NCI-H2227 (cell line): ENCODE measurements around the gene C2CD4D.
"Not testable (repeated sequence)": the region's sequence is repeated elsewhere in the genome, so short reads cannot be mapped to it uniquely, and the experiment has no call there.

ENCODE experiments used
- DNase-seq: peaks from one replicate; lab custom pipeline; 2025; ENCODE audit not compliant: unreplicated experiment; lab: John Stamatoyannopoulos, UW

The C2CD4D gene

DNA sequence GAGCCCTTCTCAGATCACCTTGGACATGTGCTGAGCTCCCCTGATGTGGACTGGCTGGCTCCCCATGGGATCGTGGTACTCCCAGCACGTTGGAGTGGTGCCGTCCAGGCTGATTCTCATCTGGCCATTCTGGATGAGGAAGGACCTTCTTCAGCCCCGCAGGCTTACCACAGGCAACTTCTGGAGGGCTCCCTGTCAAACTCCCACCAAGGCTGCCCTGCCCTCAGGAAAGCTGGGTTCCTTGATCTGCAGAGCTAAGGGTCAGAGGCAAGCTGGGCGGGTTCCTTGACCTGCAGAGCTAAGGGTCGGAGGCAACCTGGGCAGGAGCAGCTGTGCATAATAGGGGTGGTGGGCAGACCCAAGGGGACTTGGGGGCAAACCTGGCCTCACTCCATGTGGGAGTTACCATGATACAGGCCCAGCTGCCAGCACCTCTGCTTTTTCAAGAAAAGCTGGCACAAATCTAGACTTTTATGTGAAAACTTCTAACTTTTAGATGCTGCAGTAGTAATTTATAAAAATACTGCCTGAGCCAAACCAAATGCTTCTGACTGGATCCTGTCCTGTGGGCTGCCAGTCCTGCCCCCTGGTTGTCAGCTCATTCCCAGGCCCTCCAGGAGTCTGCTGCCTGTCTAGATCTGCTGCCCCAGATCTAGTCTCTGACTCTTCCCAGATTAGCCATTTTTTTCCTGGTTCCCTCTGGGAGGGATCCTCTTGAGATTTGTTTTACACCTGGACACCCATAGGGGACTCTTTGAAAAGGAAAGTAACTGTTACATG lies 19.5 kb upstream of the C2CD4D start:
- no peak for DNase-seq

DNA sequence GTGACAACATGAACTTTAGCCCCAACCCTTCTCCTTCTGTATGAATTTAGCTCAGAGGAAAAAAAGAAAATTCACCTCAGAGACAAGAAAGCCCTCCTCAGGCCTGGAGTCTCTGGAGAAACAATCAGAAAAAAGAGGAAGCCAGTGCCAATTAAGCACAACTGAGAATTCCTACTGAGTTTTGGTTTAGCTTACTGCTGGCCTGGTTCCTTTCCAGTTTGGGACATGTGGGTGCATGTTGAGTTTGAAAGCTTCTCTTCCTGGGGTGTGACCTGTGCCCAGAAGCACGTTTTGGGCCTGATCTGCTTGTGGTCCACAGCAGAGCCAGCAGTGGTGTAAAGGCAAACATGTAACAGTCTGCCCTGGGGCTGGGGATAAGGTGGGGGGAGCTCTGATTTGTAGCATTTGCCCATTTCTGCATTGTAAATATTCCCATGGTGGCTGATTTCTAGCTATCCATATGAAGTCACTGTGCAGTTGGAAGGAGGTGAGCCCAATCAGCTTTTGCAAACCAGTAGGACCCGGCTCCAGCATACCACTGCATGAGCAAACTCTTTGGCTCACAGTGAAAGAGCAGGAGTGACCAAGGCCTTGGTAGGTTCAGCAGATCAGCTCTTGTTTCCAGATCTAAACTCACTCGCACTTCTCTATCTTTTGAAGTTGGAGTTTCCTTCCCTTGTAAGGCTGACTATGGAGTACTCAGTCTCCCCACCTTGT lies 18.6 kb upstream of the C2CD4D start:
- no peak for DNase-seq

GRCh38 chr1:151855933-151856332 lies 16.3 kb upstream of the C2CD4D start:
- peak; percentile 12 for DNase-seq

DNA sequence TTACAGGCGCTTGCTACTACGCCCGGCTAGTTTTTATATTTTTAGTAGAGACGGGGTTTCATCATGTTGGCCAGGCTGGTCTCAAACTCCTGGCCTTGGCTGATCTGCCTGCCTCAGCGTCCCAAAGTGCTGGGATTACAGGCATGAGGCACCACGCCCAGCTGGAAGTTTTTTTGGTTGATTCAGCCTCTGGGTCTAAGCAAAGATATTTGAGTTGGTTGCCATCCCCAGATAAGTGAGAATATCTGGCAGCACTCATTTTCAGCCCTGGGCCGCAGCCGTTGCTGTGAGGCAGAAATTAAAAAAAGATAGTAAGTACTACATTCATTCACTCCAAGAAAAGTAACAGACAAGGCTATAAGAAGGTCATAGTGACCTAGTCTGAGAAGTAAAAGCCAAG lies 15.9 kb upstream of the C2CD4D start:
- DNase-seq: not testable (repeated sequence)

- no peak for DNase-seq
These were observed 15.0 kb upstream of the C2CD4D start for GRCh38 chr1:151854658-151855057.

GRCh38 chr1:151853411-151853943 lies 13.9 kb upstream of the C2CD4D start, which contains the start of gene THEM5:
Gene THEM5 (minus strand): TSS chr1:151853712. CDS start chr1:151853565, 147 bp downstream.
- DNase-seq: no peak

GRCh38 chr1:151852733-151853132 lies 13.1 kb upstream of the C2CD4D start:
- no peak for DNase-seq

- no peak for DNase-seq
These were observed 12.3 kb upstream of the C2CD4D start for GRCh38 chr1:151851886-151852285.

DNA sequence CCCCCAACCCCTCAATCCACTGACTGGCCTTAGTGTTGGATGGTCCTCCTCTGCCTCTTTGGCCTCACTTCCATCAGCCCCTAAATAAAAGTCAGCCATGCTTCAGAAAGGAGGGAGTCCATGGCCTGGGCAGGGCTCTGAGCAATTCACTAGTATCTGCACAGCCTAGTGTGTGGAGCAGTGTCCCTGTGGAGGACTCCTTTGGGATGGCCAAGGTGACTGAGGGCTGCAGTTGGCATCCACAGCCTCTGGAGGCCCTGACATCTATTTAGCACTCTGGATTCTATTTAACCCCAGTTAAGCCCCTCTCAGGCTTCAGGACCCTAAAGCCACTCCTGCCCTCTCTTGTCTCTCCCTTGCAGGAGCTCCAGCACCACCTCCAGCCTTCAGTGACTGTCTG lies 10.3 kb upstream of the C2CD4D start:
- DNase-seq: no peak

DNA sequence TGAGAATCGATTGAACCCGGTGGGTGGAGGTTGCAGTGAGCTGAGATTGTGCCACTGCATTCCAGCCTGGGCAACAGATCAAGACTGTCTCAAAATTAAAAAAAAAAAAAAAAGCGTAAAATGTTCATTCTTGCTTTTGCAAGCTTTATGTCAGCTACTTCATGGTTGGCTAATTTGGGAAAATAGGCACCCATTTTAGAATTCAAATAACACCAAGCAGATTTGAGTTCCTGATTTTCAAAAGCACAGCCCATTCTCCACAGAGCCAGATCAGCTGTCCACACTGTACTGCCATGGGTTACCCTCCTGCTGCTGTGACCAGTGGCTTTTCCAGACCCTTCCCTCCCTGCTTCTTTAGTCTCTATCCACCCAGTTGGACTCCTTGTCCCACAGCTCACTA lies 9.5 kb upstream of the C2CD4D start:
- no peak for DNase-seq

DNA sequence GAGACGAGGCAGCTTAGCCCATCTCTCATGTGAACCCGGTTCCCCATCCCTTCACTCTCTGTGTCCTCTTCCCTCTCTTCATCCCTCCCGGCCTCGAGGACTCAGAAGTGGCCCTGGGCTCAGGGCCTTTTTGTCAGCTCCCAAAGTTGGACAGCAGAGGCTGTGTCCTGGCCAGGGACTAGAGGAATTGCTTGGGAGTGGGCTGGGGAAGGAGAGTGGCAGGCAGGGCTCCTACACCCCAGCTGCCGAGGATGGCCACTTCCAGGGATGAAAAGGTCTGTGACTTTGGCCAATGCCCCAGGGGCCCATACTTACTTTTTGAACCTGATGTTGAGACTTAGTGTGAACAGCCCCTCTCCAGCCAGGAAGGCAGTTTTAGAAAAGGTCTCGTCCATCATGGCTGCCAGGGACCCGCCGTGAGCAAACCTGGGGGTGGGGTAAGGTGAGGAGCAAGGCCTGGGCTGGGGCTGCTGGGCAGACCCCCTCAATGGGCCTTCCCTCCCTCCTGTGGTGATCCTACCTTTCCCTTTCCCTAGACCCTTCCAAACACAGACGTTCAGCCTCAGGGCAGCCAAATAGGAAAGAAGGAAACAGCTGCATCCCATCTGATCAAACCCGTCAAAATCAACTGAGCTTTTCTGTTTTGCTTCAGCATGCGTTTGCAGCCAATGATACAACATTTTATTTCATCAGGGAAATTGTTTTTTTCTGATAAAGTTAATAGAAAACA lies 8.4 kb upstream of the C2CD4D start:
- DNase-seq: no peak

DNA sequence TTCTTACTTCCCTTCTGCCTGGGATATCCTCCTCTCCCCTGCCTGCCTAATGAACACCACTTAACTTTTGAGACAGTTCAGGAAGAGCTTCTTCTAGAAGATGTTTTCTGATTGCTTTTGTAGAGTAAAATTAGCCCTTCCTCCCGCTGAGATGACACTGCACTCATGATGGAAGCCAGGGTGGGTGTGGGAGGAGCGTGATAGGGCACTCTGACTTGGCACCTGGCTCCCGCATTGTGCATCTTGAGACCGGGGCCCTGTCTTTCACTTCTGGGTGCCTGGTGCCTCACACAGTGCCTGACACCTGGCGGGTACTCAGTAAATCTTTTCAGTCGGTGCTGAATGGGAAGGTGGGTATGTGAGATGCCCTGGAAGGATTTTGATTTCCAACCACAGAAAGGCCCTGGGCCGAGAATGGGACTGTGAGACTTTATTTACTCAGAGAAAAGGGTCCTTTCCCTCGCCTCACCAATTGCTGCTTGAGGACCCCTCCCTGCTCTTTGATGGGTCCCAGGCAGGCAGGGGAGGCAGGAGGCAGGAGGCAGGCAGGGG lies 7.1 kb upstream of the C2CD4D start:
- no peak for DNase-seq

- DNase-seq: no peak
These were observed 6.5 kb upstream of the C2CD4D start for GRCh38 chr1:151846062-151846568.

DNA sequence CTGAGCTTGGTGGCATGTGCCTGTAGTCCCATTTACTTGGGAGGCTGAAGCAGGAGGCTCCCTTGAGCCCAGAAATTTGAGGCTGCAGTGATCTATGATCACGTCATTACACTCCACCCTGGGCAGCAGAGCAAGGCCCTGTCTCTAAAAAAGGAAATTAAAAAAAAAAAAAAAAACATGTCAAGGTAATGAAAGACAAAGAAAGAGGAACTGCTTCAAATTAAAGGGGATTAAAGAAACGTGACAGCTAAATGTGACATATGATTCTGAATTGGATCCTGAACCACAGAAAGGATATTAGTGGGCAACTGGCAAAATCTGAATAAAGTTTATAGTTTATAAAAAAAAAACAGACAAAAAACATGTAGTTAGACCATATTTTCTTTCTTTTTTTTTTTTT lies 3.8 kb upstream of the C2CD4D start:
- no peak for DNase-seq

GRCh38 chr1:151841141-151841540 lies 1.5 kb upstream of the C2CD4D start:
- DNase-seq: no peak

DNA sequence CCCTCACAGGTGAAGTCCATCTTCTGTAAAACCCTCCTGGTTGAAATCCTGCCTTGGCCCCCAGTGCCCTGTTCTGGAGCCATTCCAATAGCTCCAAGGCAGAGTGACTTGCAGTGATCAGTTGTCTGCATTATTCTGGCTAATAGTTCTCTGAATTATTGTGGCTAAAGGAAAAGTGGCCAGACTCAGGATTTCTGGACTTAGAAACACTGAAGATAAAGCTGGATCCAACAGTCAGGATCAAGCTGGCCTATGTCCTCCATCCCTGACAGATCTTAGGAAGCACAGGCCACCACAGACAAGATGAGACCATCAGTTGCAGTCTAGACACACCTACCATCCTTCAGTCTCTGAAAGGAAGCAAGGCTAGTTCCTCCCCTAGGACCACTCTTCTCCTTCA lies 801 bp upstream of the C2CD4D start:
- DNase-seq: no peak

DNA sequence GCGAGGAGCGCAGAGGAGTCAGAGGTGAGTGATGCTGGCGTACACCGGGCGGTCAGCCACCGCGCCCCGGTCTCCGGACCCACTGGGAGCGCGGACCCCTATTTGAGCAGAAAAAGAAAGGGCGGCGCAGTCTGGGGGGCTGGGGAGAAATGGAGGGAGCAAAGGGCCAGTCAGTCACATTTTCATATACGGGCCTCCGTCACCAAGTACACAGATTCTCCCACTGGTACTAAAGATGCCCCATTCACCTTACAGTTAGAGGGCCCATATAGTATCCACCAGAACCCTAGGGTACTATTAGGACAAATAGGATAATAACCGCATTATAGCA lies 573 bp downstream of the C2CD4D start:
- no peak for DNase-seq

DNA sequence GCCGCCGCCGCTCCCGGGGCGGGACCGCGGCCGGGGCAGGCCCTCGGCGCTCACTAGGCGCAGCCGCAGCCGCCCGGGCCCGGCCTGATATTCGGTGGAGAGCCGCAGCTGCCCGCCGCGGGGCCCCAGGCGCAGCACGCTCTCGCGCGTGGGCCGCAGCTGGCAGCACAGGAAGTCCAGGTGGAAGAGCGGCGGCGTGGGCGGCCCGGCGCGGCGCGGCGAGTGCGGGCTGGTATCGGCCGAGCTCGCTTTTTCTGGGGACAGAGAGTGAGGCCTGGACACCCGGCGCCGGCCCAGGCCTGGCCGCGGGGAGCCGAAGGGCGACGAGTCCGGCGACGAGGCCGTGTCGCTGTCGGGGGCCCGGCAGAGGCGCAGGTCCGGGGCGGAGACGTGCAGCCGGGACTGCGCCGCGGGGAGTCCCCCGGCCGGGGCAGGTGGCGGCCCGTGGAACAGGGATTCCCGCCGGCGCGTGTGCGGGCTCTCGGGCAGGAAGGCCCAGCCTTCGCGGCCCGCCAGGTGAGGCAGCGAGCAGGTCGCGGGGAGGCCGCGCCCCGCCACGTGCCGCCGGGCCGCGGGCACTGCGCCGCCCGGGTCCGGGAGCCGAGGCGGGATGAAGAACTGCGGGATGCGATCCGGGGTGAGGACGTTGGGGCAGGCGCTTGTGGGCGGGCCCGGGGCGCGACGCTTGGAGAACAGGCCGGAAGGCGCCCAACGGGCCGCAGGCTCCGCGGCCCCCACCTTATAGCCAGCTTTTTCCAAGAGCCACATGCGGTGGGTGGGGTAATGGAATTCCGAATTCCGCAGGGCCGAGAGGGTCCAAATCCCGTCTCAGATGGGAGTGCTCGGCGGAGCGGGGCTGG lies 1.2 kb downstream of the C2CD4D start:
- DNase-seq: no peak

DNA sequence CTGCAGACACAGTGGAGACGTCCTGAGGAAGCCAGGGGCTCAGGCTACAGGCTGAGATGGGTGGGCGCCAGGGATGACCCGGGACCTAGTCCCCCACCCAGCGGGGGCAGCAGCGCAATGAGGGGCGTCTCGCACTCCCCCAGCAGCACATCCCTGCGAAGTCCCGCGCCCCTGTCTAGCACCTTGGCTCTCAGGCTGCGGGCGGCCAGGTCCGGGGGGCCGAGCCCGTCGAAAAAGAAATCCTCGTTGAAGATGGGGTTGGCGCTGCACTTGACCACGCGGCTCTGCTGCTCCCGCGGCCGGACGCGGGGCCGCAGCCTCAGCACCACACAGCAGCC lies 1.8 kb downstream of the C2CD4D start:
- DNase-seq: no peak

DNA sequence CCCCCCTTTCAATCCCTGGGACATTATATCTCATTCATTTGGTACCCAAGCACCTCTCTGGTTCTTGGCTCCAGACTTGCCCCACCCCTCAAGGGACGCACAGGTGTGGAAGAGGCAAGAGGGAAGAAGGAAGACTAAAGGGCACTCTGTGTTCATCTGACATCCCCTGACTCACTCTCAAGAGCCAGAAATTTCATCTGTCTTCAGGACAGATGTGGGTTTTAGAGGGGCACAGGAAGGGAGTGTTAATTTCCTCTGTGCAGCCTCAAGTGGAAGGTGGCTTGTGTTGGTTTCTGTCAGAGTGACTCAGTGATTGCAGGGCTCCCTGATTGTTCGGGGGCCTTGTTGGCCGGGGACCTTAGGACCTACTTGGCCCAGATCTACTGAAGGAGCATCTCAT lies 2.4 kb downstream of the C2CD4D start:
- DNase-seq: no peak
